Activated T-cell treated with anti-CD3 and anti-CD28 coated beads for 24 hours (primary cell): Measurements from ENCODE around the gene CEND1.
A peak's percentile ranks its signal among the peaks of the same experiment; 100 is the strongest.

Experiments
- DNase-seq: peaks from one replicate; pipeline ENCODE4 v3.0.0-alpha.2; 2020; ENCODE audit warnings: low read depth

Gene CEND1

DNA sequence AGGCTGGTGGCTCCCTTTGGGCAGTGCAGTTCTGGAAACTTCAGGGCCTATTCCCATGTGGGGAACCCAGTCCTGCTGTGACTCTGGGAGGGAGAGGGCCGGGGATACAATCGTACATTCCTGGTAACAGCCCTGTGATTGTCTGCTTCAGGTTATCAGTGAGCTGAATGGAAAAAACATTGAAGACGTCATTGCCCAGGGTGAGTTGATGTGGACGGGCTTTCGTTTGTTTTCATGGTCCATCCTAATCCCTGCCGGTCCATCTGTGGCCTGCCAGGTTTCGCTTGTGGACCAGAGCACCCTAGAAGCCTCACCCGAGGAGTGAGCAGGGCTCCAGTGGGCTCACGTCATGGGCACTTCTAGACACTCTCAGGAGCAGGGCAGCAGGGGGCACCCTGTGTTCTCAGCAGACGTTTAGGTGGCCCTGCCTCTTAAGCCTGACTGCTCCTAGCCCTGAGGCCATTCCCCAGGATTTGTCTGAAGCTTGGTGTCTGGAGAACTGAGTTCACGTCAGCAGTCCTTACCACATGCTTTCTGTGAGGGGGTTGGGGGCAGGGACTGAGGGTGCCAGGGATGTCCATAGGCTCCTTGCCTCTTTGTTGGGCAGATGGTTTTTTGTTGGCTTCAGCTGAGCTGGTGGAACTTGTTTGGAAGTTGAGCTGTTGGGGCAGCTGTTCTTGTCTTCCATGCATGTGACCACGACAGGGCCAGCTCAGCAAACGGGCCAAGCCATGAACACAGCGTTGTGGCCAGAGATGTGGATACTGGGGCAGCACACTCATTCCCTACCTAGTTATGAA, 21.8 kb upstream of the CEND1 start:
- no peak for DNase-seq

DNA sequence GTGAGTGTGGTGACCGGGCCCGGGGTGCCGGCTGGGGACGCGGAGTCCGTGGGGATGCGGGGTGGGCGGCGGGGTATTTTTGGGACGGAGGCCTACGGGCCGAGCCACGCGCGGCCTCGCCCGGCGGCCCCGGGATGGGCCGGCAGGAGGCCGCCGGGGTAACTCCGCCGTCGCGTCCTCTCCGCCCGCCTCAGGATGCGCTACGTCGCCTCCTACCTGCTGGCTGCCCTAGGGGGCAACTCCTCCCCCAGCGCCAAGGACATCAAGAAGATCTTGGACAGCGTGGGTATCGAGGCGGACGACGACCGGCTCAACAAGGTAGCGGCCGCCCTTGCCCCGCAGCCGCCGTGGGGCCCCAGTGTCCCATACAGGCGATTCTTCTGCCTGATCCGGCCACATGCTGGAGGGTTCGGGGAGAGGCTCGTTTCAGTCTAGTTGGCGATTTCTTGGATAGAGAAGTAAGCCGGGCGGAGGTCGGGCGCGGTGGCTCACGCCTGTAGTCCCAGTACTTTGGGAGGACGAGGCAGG, 20.2 kb upstream of the CEND1 start:
- DNase-seq = no peak

DNA sequence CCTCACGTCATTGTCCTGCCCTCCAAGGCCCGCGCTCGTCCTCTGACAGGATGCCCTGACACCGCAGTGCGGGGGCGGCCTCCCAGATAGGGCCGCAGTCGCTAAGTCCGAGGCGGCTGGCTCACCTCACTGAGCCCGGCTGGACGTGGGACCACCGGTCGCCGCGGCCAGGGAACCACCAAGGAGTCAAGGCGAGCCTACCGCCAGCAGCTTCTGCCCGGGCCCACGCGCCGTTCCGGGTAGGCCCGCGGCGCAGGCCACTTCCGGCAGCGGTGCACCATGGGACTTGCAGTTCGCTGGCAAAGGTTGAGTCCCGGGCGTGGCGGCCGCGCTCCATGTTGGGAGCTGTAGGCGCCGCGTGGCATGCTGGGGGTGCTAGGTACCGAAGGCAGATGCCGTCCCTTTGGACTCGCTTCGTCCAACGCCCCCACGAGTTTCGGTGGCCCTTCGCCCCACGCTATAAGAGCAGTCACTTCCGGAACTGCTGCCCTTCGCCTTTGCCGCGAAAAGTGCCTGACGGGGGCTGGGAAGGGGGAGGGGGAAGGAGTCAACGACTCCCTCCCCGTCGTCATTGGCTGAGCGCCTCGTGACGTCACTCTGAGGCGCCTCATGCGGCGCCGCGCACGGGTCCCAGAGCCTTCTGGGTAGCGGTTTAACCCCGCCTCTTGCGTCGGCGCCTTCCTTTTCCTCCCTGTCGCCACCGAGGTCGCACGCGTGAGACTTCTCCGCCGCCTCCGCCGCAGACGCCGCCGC, 19.6 kb upstream of the CEND1 start, which contains the start of gene RPLP2:
RPLP2 (plus strand) TSS at position 681 of the 753 bp plus-strand sequence. CDS start 268 bp downstream, outside the sequence.
- DNase-seq = peak; percentile 97

DNA sequence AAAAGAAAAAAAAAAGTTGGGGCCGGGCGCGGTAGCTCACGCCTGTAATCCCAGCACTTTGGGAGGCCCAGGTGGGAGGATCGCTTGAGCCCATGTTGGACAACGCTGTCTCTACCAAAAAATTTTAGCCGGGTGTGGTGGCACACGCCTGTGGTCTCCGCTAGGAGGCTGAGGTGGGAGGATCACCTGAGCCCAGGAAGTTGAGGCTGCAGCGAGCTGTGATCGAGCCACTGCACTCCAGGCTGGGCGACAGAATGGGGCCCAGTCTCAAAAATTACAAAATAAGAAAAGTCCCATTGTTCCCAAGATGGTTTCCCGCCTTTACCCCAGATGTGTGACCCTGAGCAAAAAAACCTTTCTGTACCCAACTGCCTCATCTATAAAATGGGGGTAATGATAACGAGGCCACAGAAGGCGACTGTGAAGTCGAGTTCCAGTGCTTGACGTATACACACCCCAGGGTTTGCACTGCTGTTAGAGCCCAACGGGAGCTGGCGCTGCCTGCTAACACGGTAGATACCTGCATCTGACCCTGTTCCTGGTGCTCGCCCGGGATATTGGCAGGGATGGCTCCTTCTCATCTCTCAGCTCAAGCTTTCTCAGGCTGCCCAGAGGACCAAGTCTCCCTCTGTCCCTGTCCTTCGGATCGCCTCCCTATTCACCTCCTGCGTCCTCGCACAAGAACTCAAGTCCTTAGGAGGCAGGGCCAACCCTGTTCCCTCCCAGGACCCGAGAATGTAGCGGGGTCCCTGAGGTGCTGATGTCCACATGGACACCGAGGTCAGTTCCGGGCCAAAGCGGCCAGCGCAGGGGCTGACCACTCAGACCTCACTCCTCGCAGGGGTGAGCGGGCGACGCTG, 18.8 kb upstream of the CEND1 start:
- DNase-seq = no peak

DNA sequence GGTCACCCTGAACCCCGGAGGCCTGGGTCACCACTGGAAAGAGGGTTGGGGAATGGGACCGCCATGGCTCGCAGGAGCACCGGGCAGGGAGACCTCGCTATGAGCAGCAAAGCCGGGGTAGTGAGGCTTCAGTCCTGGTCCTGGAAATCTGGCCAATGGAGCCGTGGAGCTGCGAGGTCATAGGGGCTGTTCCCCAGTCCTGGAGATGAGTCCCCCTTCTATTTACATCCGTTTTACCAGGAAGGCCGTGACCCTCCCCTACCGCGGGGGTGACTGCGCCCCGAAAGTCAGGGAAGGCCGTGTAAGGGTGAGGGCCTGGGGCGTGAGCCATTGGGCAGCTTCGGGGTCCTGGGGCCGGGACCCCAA, 14.7 kb upstream of the CEND1 start:
- DNase-seq = no peak

DNA sequence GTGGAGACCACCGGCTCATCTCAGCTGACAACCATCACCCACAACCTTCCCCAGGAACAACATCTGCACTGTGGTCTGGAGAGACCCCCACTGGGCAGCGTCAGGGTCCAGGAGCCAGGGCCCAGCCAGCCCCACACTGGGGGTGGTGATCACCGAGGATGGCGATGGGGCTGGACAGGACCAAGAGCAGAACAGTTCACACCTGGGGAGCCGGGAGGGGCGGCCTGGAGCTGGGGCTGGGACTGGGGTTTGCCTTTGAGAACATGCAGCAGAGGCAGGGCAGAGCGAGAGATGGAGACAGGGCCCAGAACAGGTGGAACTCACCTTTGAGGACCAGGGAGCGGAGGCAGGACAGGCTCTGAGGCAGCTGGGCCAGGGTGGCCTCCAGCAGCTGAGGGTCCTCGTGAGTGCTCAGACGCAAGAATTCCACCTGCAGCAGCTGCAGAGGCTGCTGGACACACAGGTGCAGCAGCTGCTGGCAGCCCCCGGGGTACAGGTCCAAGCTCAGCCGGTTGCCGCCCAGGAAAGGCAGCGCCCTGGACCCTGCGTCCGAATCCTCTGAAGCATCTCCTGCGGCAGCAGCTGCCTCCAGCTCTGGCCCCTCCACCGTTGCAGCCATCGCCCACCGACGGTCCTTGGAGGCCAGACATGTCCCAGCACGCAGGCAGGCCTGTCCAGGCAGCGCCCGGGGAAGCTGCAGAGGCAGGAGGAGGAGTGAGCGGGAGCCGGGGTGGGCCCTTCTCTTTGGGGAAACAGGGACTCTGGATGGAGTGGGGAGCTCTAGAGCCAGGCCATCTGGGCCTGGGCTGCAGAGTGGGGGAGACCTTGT, 14.1 kb upstream of the CEND1 start:
- no peak for DNase-seq

DNA sequence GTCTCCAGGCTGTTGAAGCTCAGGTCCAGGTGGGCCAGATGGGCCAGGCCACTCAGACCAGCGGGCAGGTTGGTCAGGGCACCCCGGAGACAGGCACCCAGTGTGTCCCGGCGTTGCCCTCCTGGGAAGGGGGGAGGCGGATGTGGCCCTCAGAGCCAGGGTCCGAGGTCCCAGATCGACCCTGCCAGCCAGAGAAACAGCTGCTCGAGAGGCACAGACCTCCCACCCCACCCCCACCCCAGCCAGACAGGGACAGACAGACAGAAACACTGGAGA, 13.5 kb upstream of the CEND1 start:
- no peak for DNase-seq

DNA sequence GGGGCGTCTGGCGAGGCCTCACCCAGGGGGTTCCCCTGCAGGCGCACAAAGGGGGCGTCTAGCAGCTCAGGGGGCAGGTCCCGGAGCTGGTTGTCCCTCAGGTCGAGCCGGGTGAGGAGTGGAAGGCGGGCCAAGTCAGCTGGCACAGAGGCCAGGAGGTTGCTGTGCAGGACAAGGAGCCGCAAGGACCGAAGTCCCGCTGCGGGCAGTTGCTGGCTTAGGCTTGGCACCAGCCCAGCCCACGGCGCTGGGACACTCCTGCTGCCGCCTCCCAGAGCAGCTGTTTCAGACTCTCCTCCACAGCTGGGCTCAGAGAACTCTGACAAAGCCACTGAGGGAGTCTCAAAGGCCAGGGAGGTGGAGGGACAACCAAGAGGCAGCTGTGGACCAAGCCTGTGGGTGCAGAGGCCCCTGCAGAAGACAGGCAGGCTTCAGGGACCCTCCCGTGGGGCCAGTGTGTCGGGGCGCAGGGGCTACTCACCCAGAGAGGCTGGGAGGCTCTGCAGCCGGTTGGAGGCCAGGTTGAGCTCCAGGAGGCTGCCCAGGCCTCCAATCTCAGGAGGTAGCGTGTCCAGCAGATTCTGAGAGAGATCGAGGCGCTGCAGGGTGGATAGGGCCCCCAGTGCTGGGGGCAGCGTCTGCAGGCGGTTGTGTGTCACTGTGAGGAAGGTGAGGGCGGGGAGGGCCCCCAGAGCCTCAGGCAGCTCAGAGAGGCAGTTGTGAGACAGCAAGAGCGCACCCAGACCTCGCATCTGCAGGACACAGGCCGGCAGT, 13.0 kb upstream of the CEND1 start:
- DNase-seq = no peak

DNA sequence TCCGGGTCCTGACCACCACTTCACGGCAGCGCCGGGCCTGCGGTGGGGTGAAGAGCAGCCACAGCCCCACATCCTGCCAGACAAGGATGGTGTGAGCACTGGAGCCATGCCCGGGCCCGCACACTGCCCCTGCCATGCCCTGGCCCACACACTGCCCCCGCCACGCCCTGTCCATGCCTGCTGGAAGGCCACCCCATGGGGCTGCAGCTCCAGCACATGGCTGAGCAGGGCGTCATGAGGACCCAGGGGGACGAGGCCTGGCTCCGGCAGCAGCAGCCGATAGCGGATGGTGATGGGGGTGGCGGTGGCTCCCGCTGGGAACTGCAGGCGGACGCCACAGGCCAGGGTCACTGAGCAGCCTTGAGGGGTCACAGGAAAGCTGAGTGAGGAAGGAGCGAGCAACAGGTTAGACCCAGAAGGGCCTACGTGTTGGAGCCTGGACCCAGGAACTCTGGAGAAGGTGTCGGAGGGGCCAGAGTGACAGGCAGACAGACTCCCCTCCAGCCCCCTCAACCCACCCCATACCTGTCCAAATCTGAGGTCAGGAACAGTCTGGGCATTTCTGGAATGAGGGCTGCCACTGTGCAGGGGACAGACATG, 12.2 kb upstream of the CEND1 start:
- no peak for DNase-seq

DNA sequence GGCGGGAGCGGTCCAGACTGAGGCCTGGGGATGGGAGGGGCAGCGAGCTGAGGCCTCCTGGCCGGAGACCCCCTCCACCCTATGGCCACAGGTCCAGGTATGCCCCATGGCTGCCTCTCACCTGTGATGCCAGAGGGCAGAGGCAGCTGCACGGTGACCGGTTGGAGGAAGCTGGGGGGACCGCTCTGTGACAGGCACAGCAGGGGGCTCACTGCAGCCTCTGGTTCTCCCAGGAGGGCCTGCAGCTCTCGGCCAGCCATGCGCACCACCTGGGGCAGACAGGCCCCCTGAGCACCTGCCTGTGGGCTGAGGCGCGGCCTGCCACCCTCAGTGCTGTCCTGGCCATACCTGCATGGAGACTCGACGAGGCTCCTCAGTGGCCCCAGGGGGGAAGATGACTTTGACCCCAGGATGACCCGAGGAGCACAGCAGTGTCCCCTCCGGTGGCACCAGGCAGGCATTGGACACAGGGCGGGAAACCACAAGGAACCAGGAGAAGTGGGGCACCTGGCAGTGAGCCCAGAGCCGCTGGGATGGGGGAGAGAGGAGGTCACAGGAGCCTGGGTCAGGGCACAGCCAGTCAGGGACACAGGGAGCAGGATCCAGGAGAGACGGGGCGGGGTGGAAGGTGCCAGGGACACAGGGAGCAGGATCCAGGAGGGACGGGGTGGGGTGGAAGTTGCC, 11.3 kb upstream of the CEND1 start:
- no peak for DNase-seq

DNA sequence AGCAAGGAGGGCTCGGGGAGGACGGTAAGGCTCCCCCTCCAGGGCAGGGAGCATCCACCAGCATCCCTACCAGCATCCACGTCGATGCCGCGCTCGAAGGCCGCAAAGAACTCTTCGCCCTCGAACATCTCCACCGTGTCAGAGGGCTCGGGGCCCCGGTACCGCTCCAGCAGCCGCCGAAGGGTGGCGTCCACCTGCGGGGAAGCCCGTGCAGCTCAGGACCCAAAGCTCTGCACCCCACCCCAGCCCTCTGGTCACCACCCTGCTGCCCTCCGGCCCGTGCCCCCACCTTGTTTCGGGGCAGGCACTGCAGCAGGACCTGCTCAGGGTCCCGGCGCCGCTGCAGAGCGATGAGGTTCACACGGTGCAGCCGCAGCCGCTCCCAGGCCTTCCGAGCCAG, 10.6 kb upstream of the CEND1 start:
- DNase-seq = no peak

DNA sequence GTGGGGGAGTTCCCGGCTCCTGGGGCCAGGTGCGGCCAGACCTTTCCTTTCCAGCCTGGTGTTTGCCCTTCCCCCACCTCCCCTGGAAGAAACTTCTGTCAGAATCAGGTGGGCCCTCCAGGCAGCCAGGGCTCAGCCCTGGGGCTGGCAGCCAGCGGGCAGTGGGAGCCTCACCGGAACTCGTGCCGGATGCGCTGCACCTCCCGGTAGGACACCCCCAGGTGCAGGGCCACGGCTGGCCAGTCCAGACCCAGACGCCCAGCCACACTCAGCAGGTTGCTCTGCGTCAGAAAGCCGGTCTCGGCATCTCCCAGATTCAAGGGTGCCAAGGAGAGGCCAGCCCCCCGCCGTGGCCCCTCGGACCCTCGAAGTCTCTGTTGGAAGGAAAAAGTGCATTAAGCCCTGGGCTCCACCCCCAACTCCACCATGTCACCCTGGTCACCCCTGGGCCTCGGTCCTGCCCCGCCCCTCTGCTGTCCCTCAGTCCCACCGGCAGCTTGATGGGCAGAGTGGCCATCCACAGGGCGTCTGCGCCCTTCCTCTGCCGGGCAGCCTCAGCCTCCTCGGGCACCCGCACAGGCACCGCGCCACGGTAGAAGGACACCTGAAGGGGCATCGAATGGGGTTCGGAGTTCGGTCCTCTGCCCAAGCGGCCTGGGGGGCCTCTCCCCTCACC, 9.9 kb upstream of the CEND1 start:
- no peak for DNase-seq

DNA sequence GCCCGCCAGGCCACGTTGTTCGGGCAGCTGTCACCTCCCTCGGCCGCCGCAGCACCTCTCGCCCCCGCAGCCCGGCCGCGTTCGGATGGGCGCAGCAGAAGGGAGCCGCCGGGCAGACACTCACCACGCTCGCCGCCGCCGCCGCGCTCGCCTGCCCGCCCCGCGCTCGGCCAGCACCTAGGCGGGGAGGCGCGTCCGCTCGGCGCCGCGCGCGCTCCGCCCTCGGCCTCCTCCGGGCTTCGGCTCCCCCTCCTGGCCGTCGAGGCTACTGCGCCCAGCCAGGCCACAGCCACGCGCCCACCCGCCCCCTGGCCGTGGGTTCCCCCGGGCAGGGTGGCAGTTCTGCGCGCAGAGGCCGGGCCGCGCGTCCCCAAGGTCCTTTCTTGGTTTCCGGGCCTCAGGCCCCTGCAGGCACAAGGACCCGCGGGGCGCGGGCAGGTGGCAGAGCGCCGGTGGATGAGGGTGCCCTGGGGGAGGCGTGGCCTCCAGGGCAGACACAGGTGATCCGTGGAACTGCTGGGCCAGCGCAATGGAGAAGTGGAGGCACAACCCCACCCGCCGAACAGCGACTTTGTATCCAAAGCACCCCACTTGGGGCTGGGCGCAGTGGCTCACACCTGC, 8.3 kb upstream of the CEND1 start, which contains the start of gene SLC25A22:
SLC25A22 (minus strand) TSS at position 189 of the 621 bp plus-strand sequence. CDS start 3,275 bp downstream, outside the sequence.
- DNase-seq = peak; percentile 80

DNA sequence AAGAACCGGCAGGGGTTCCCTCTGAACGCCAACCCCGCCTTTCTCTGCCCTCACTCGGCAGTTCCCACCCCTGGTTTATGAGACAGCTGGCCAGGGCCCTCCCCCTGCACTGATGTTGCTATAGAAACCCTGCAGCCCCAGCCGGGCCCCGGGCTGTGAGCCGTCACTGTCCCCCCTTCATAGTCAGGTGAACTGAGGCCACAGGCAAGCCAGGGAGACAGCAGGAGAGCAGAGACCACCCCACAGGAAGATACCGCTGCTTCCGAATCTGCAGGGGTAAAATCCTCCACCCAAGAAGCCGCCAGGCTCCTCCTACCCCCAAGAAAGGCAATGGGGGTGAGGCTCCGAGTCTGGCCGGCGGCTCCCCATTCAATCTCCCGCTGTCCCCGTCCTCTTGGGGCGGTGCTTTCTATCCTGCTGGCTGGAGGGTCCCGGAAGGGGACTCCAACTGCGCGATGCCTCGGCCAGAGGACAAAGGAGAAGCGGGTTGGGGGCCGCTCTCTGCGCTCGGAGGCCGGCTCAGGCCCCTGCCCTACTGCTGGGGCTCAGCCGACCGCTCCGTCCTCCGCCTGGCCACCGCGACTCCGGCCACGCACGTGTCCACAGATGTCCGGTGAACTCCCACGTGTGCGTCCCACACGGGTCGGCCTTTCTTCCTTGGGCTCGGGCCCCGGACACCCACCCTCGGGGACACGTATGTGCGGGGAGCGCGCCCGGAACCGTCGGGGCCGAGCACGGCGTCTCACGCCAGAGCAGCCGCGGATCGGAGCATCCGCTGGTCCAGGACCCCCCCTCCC, 7.6 kb upstream of the CEND1 start:
- DNase-seq = peak; percentile 70

DNA sequence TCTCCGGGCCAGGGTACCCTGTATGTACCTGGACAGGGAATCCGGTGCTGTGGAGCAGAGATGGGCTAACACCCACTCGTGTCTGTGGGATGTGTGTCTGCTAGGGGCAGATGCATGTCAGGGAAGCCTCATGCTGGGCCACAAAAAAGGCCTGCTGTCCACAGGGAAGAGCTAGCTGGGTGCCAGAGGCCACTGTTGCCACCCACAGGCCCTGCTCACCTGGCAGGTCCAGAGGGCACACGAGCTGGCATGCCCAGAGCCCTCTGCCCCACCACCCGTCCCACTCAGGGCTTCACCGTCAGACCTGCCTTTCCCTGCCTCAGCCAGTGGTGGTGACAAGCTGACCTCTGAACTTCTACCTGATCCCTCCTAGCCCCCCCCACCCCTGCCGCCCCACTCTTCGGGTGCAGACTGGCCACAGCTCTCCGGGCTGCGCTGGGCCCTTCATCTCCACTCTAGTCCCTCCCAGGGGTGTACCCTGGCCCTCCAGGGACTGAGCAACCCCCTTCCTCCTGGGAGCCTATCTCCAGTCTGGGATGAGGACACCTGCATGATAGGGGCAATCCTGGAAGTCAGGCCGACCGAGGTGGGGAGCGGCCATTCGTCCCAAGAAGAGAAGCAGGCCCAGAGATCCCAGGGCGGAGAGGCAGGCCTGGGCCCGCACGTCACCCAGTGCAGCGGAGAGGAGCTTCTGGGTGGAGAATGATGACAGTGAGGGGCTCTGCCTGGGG, 6.8 kb upstream of the CEND1 start:
- no peak for DNase-seq

DNA sequence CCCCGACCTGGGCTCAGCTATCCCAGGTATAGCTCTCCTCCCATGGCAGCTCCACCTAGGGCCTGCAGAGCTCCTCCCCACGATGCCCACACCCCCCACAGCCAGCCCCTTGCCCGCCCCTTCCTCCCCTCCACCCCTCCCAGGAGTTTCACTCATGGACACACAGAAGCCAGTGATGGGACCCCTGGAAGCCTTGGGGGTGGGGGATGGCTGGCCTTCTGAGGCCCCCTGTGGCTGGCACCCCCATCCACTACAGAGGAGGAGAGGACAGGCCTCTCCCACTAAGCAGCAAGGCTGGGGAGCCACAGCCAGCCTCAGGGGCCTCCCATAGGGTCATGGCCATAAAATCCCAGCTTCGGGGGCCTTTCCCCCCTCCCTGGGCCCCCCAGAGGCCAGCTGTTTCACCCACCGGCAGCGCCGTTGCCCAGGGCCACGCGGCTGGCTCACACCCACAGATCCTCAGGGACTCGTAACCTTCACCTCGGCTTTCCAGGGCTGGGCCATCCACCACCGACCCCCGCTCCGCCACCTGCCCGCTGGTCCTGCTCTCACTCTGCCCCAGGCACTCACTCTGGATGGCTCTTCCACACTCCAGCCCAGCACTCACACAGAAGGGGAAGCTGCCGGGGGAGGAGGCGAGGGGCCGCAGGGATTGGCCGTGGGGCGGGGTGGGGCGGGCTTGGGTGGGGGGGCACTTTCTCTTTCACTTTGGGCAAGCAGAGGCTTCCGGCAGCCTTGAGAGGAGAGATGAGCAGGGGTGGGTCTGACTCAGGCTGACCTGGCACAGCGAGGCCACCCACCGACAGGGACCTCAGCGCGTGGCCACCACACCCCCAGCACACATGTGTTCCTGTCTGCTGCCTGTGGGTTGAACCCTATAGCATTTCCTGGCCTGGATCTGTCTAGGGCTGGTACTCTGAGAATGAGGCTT, 6.0 kb upstream of the CEND1 start:
- peak; percentile 79 for DNase-seq
